IPS DF 4.7 (cell line): ENCODE data around the gene ZNF324B.
A peak's percentile ranks its signal among the peaks of the same experiment; 100 is the strongest.
"Not testable (repeated sequence)": the region's sequence is repeated elsewhere in the genome, so short reads cannot be mapped to it uniquely, and the experiment has no call there.

ENCODE experiments used
- DNase-seq: peaks from one replicate; pipeline ENCODE4 v3.0.0-alpha.2; 2013; ENCODE audit warnings: low spot score; ENCODE audit errors: extremely low read depth

Gene ZNF324B

DNA sequence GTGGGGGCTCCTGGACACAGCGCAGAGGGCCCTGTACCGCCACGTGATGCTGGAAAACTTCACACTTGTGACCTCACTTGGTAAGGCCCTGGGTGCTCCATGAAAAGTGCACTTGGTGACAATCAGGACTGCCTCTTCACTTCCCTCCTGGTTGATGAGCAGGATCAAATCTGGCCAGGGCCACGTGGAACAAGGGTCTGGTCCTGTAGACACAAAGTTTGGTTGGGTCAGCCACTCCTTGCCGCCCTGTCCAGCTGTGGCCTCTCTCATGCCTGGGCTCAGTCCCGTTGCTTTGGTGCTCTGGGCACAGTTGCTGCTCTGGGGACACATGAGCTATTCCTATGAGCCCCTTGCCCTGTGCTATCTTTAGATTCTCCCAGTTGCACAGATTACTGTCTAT, 2.3 kb downstream of the ZNF324B start:
- no peak for DNase-seq

DNA sequence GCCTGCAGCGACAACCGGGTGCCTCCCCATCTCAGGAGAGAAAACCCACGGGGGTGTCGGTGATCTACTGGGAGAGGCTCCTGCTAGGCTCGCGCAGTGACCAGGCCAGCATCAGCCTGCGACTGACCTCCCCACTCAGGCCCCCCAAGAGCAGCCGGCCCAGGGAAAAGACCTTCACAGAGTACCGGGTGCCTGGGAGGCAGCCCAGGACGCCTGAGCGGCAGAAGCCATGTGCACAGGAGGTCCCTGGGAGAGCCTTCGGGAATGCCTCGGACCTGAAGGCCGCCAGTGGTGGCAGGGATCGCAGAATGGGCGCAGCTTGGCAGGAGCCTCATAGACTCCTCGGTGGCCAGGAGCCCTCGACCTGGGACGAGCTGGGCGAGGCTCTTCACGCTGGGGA, 3.9 kb downstream of the ZNF324B start:
- DNase-seq: no peak

DNA sequence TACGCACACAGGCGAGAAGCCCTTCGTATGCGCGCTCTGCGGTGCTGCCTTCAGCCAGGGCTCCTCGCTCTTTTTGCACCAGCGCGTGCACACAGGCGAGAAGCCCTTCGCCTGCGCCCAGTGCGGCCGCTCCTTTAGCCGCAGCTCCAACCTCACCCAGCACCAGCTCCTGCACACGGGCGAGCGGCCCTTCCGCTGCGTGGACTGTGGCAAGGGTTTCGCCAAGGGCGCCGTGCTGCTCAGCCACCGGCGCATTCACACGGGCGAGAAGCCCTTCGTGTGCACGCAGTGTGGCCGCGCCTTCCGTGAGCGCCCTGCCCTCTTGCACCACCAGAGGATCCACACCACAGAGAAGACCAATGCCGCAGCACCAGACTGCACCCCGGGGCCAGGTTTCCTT, 4.7 kb downstream of the ZNF324B start:
- DNase-seq: no peak

DNA sequence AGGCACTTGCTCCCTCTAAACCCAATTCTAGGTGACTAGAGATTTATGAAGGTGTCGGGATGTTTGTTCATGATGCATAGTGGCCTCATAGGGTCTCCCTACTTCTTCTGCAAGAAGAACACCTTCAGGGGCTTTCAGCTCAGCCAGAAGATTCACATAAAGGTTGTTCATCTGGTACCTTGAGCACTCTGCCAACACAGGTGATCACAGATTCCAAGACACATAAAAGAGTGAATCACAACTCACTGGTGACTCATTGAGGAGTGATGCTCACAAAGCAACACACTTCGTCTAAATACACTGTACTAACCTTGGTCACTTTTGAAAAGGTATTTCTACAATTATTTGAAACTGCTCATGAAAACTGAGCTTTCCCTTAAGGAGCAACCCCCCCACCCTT, 8.6 kb downstream of the ZNF324B start:
- DNase-seq: no peak

DNA sequence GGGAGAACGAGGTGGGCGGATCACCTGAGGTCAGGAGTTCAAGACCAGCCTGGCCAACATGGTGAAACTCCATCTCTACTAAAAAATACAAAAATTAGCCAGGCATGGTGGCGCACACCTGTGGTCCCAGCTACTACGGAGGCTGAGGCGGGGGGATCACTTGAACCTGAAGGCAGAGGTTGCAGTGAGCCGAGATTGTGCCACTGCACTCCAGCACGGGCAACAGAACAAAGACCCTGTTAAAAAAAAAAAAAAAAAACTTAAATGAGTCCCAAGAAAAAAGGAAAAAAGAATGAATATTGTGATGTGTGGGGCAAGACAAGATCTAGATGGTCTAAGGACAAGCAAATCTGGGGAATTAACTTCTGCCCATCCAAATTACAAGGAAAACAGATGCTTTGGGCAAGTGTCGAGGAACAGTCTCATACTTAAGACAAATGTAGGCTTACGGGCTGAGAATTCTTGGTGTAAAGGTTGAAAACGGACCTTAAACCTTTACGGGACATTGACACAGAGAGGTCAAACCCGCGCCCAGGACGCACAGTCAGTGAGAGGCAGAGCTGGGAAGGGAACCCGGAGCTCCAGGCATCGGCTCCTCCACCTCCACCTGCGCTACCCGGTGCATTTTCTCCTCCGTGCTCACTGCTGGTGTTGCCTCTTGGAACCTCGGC, 14.8 kb downstream of the ZNF324B start:
- no peak for DNase-seq

DNA sequence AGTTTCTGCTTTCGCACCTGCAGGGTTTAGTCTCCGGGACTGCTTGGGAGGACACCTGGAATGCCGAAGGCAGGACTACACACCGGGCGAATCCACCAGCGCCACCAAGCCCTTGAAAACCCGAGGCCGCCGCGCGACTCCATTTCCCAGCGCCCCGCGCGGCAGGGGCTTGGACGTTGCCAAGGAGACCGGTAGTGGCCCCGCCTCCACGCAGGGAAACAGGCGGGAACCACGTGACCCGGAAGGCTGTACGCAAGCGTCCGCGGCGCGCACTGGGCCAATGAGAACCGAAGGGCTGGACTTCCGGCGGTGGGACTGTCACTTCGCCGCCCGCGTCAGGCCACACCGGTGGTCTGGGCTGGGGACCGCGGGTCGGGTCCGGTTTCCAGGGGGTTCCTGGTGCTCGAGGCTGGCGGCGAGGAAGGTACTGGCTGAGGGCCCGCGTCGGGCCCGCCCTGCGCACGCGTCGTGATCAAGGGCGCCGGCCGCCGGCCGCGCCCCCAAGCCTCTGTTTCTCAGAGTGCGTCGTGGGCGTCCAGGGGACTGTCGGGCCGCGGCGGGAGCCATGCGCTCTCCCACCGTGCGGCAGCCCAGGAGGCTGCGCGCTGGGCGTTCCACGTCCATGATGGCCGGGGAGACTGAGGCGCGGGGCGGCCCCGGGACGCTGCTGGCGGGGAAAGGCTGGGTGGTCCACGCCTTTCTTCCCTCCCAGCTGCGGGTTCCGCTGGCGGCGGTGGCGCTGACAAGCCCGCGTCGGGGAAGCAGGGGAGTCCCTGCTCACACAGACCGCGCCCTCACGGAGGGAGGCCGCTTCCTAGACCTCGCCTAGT, 15.6 kb downstream of the ZNF324B start, which contains the start of gene ZNF324:
ZNF324 (plus strand) TSS at position 321 of the 830 bp plus-strand sequence. CDS start 2,106 bp downstream, outside the sequence.
- DNase-seq: peak; percentile 89

DNA sequence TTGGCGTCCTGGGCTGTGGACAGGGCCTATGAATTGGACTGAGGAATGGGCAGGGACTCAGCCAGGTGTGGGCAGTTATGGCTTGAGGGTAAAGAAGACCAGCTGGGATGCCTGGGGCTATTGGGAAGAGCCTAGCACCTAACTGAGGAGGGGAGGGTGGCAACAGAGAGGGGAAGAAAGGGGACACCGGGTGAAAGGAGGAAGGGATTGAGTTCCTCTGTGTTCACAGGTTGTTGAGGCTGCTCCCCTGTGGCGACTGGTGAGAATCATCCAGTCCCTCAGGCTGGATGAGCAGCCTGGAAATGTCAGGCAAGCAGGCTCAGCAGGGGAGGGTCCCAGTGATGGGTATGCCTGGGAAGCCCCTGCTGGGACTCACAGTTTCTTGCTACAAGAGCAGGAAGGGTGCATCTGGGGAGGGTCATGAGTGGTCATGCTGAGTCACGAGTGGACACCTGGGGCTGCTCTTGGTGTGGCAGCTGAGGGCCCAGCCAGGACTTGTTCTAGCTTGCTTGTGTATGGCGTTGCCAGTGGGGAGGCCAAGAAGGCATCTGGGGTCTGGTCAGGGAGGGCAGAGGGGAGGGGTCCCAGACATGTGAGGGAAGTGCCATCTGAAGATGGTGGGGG, 16.9 kb downstream of the ZNF324B start:
- DNase-seq: no peak

DNA sequence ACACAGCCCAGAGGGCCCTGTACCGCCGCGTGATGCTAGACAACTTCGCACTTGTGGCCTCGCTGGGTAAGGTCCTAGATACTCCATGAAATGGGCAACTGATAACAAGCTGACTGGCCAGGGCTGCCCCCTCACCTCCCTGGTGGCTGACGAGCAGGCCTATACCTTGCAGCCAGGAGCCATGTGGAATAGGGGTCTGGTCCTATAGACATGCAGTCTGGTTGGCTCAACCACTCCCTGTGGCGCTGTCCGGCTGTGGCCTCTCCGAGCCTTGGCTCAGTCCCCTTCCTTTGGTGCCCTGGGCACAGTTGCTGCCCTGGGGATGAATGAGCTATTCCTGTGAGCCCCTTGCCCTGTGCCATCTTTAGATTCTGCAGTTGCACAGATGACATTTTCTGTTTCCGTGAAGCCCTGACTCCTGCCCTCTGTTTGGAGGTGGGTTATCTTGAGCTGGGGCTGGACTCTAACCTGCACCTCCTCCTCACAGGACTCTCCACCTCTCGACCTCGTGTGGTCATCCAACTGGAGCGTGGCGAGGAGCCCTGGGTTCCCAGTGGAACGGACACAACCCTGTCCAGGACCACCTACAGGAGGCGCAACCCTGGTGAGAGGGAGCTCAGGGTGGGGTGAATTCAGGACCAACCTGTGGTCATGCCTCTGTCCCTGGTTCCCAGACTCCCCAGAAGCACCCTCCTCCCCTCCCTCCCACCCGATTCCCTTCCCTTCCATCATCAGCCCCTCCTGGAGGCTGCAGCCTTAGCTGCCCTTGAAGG, 18.0 kb downstream of the ZNF324B start:
- no peak for DNase-seq

DNA sequence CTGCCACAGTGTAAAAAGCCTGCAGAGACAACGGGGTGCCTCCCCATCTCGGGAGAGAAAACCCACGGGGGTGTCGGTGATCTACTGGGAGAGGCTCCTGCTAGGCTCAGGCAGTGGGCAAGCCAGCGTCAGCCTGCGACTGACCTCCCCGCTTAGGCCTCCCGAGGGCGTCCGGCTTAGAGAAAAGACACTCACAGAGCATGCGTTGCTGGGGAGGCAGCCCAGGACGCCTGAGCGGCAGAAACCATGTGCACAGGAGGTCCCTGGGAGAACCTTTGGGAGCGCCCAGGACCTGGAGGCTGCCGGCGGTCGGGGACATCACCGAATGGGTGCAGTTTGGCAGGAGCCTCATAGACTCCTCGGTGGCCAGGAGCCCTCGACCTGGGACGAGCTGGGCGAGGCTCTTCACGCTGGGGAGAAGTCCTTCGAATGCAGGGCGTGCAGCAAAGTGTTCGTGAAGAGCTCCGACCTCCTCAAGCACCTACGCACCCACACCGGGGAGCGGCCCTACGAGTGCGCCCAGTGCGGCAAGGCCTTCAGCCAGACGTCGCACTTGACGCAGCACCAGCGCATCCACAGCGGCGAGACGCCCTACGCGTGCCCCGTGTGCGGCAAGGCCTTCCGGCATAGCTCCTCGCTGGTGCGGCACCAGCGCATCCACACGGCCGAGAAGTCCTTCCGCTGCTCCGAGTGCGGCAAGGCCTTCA, 19.6 kb downstream of the ZNF324B start:
- DNase-seq: not testable (repeated sequence)

DNA sequence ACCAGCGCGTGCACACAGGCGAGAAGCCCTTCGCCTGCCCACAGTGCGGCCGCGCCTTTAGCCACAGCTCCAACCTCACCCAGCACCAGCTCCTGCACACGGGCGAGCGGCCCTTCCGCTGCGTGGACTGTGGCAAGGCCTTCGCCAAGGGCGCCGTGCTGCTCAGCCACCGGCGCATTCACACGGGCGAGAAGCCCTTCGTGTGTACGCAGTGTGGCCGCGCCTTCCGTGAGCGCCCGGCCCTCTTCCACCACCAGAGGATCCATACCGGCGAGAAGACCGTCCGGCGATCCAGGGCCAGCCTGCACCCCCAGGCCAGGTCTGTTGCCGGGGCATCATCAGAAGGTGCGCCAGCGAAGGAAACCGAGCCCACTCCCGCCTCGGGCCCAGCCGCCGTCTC, 20.3 kb downstream of the ZNF324B start:
- DNase-seq: no peak

DNA sequence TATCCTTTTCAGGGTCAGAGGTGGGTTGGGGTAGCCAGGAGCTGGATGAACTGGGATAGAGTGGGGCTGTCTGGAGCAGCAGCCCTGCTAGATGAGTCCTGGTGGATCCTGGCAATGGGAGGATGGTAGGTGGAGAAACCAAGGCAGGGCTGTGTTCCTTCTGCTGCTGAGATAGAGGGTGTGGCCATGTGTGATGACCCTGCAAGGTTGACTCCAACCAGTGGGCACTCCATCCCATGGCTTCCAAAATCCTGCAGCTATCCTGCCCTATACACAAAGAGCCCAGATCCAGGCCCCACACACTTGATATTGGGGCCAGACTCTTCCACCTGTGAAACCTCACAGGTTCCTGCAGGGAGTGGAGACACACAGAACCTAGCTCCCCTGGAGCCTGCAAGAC, 22.4 kb downstream of the ZNF324B start:
- no peak for DNase-seq

DNA sequence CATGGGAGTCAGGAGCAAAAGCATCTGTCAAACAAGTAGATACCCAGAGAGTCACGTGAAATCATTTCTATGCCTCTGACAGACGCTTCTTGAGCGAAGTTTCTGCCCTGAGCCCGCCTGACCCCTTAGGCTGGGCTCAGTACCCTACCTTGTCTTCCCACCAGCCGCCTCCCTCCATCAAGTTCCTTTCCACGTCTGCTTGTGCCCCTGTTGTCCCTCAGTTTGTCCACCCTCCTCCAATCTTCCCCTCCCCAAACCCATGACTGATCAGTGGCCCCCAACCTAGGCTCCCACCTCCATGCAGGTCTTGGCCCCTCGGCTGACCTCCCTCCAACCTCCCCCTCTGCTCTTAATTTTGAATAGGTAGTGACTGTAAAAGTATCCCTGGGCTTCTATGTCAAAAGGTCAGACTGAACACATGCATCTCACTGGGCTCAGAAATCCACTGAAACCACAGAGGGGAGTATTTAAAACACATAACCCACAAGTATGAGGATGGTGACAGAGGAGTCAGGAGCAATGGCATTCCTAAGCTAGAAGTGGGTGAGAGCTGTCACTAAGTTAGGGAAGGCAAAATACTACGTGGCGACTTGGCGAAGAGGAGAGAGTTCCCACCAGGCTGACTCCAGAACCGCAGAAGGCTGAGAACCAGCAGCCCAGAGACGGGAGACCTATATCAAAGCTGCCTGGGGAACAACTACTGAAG, 23.0 kb downstream of the ZNF324B start:
- no peak for DNase-seq

DNA sequence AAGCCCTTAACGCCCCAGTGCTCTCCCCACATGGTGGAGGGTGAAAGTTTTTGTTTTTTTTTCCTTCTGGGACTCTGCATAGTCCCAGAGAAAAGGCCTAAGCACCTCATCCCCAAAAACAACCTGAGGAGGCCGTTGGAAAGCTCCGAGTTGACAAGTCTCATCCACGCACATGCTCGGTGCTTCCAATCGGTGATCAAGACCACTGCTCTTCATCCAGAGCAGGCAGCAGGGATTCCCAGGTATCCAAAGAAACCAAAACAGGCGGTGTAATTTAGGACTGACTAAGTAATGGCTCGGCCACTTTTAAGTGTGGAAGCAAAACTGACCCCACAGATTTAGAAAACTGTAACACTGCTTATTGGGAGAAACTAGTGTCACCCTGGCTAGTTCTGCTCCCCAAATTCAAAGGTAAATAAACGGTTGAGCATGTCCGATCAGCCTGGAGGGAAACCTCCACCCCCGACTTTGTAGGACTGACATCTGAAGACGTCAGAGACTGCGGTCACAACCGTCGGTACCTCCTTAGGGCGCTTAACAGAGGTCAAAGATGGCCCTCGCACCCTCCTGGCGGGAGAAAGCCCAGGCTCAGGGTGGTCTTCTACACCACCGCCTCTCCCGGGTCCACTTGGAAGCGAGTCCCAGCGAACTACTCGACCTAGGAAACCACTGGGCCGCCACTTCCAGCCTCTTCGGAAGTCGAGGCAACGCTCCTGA, 23.7 kb downstream of the ZNF324B start:
- DNase-seq: no peak

DNA sequence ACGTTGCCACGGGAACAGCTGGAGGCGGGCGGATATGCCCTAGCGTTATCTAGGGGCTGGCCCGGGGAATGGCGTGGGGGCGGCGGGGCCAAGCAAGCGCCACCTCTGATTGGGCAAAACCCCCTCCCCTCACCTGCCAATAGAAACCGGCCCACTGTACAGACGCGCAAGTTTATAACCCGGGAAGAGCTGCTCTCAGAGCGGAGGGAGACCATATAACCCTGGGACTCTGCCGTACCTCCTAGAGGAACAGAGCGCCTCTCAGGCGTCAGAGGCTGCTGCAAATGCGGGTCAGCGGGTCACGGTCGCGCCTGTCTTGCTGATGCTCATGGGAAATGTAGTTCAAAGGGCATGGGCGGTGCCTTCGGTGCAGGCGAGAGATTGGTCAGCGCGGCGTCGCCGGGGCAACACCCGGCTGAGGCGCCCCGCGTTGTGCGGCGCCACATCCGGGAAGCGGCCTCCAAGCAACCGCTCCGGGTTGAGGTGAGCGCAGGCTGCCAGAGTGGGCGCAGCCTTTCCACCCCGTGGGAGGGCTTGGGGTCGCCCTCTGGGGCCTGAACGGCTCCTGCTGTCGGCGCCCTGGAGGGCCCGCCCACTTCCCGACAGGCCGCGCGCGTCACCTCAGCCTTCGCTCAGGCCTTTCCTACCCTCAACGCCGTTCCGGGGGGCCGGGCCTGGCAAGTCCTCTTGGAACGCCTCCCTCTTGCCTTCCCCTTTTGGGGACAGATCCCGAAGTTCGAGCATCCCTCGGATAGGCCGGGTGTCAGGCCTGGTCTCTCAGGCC, 24.5 kb downstream of the ZNF324B start, which contains the start of gene ZNF446:
ZNF446 (plus strand) TSS at position 639 of the 784 bp plus-strand sequence. CDS start 867 bp downstream, outside the sequence.
- peak; percentile 85 for DNase-seq

DNA sequence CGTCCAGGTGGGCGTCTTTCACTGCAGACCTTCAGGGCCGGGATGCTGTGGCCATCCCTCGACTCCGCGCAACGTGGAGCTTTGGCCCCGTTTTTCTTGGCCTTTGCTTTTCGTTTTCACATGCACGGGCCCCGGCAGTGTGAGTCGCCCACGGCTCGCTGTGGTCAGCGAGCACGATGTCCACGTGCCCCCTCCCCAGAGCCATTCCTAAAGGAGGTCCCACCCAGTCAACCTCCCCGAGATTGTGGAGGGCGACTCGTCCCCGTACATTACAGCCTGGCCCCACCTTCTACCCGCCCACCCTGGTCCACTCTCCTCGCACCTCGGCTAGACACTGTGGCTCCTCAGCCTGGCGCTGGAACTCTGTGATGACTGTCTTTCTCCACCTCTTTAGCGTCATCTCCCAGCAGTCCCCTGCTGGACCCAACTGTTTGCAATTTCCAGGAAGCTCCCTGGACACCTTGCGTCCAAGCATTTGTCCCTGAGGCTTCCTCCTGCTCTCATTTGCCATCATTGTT, 25.1 kb downstream of the ZNF324B start:
- DNase-seq: no peak

DNA sequence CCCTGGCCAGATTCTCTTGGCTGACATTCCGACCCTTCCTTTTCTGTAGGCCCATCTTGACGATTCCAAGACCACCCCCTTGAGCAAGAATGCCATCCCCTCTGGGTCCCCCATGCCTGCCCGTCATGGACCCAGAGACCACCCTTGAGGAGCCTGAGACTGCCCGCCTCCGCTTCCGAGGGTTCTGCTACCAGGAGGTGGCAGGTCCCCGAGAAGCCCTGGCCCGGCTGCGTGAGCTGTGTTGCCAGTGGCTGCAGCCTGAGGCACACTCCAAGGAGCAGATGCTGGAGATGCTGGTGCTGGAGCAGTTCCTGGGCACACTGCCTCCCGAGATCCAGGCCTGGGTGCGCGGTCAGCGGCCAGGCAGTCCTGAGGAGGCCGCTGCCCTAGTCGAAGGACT, 25.7 kb downstream of the ZNF324B start:
- no peak for DNase-seq

DNA sequence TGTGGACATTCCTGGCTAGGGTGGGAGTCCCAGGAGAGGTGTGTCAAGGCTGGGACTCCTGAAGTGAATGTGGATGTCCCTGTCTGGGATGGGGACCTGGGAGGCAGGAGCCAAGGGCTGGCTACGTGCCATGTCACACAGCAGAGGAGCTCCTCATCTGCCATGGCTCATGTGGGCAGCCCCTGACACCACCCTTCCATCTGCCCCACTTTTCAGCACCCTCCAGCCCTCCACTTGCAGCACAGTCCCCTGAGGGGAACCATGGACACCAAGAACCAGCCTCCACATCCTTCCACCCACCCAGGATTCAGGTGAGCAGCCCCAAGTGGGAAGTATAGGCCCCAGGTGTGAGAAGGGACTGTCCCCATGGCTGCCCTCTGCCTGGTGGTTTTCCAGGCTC, 26.4 kb downstream of the ZNF324B start:
- no peak for DNase-seq

DNA sequence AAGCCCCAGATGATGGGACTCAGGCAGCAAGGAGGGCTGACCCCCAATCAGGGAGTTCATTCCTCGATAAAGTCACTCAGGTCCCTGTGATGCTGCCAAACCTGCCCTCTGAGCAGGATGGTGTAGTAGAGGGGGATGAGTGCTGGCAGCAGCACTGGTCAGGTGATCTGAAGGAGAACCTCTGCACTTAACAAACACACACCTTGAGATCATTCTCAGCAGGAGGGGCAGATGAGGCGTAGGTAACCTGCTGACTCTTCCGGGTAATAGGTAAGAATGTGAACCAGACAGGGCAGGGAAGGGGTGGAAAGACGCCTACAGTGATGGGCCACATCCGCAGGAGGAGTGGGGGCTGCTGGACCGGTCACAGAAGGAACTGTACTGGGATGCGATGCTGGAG, 27.9 kb downstream of the ZNF324B start:
- DNase-seq: no peak
